C1 segment of cervical spinal cord (tissue), 14 donors: ENCODE data around the gene OPHN1.
"Not testable (repeated sequence)": the region's sequence is repeated elsewhere in the genome, so short reads cannot be mapped to it uniquely, and the experiment has no call there.

Experiments
- DNase-seq, 14 donors: peaks; one replicate each; lab custom pipeline; 2025; lab: John Stamatoyannopoulos, UW

OPHN1 gene

GRCh38 chrX:68421636-68422035 is 11.7 kb downstream of the OPHN1 start:
- DNase-seq = no peak

GRCh38 chrX:68420559-68420958 is 12.7 kb downstream of the OPHN1 start:
- DNase-seq = no peak

- no peak for DNase-seq
These were observed 13.3 kb downstream of the OPHN1 start for GRCh38 chrX:68419975-68420374.

GRCh38 chrX:68417651-68418050 is 15.6 kb downstream of the OPHN1 start:
- DNase-seq = peak in 2 of 14 donors; percentile 0 to 5

DNA sequence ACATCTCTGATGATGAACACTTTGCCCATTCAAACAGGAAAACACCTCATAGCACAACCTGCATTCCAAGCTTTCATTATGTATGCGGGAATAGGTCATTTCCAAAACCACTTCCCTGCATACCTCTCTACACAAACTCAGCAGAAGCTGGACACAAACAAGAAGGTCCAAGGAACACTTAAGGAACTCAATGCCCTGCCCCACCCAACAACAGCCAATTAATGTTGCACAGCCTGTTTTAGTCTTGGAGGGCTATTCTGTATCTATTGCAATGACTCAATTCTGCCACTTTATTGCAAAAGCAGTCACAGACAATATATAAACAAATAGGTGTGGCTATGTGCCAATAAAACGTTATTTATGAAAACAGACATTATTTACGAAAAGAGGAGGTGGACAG is 16.7 kb downstream of the OPHN1 start:
- no peak for DNase-seq

- DNase-seq = peak in 1 of 14 donors; percentile 20
These were observed 18.0 kb downstream of the OPHN1 start for GRCh38 chrX:68415316-68415715.

DNA sequence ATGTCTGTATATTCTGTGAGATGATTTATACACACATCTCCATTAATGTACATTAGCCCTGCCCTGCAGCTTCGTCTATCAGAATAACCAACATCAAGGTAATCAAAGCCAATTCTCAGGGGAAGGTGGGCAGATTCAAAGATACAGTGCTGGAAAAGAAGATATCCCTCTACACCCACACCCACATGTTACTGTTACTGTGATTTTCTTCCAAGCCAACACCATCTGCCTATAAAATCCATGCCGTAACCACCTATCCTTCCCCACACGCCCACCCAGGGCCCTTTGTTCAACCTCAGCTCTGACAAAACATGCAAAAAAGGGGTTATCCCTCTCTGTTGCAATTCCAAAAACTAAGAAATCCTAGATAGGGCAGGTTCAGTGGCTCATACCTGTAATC is 20.0 kb downstream of the OPHN1 start:
- DNase-seq = no peak

GRCh38 chrX:68411729-68412128 is 21.6 kb downstream of the OPHN1 start:
- DNase-seq = no peak

GRCh38 chrX:68409194-68409593 is 24.1 kb downstream of the OPHN1 start:
- peak in 1 of 14 donors; percentile 56 for DNase-seq

GRCh38 chrX:68403522-68403921 is 29.8 kb downstream of the OPHN1 start:
- no peak for DNase-seq

GRCh38 chrX:68403038-68403437 is 30.3 kb downstream of the OPHN1 start:
- no peak for DNase-seq

DNA sequence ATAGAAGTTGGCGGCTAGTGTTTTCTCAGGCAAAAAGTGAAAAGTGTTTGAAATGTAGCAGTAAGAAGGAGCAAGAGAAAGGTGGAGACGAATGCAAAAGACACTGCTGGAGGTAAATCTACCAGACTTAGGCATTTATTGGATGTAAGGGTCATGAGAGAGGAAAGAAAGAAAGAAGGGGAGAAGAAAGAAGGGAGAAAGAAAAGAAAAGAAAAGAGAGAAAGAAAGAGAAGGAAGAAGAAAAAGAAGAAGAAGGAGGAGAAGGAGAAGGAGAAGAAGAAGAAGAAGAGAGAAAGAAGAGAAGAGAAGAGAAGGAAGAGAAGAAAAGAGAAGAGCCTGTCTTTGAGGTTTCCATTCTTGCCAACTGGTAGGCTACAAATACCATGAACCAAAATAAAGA is 31.2 kb downstream of the OPHN1 start:
- DNase-seq = no peak

- DNase-seq = no peak
These were observed 35.0 kb downstream of the OPHN1 start for GRCh38 chrX:68398291-68398690.

DNA sequence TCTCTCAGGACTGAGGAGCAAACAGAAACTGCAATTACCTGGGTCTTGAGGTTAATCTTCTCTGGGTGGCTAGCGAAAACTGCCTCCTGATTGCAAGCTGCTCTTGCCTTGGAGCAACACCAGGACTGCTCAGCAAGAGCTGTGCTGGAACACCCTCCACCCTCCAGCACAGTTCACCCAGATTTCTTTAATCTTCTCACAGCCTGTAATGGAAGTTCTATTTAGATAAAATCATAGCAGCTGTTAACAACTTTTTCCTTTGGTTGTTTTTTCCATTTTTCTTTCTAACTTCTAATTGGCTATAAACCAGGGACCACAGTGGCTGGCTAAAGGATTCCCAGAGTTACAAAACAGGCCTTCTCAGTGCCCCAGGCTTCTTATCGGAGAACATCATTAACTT is 36.3 kb downstream of the OPHN1 start:
- DNase-seq = no peak

GRCh38 chrX:68389419-68389960 is 43.8 kb downstream of the OPHN1 start:
- DNase-seq = not testable (repeated sequence)

- DNase-seq = no peak
These were observed 45.5 kb downstream of the OPHN1 start for GRCh38 chrX:68387776-68388175.

GRCh38 chrX:68383540-68383939 is 49.8 kb downstream of the OPHN1 start:
- no peak for DNase-seq

GRCh38 chrX:68377579-68377978 is 55.7 kb downstream of the OPHN1 start:
- DNase-seq = not testable (repeated sequence)

GRCh38 chrX:68376373-68376772 is 56.9 kb downstream of the OPHN1 start:
- no peak for DNase-seq

GRCh38 chrX:68375803-68376202 is 57.5 kb downstream of the OPHN1 start:
- DNase-seq = no peak

- DNase-seq = no peak
These were observed 60.6 kb downstream of the OPHN1 start for GRCh38 chrX:68372665-68373064.

- no peak for DNase-seq
These were observed 63.7 kb downstream of the OPHN1 start for GRCh38 chrX:68369559-68369958.

GRCh38 chrX:68365341-68365740 is 68.0 kb downstream of the OPHN1 start:
- no peak for DNase-seq

DNA sequence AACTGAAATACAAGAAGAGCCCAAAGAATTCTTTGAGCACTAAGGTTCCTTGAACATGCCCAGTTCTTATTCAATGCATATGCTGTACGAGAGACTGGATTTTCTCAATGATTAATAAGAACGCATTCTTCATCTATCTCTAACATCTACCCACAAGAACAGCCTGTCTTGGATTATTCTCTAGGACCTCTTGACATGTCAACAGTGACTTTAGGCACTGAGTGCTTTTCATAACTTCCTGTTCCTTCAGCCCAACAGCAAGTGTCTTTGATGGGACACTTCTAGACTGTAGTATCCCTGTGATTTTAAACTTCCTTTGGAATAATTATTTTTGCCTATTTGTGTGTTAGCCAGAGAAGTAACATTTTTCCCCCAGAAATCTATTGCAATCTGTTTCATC is 69.3 kb downstream of the OPHN1 start:
- no peak for DNase-seq
